ENCODE measurements around the gene CHST11.
A peak's percentile ranks its signal among the peaks of the same experiment; 100 is the strongest.

Gene CHST11

GRCh38 chr12:104438134-104438533 lies 18.6 kb upstream of the CHST11 start:
- no peak overlapping the region for H2AFZ ChIP-seq (ENCODE audit: low read depth, low read length)
- no peak for TF ChIP-seq EZH2 (IDR thresholded peaks at IDR 0.05; ENCODE audit: borderline replicate concordance, low read depth, low read length, severe bottlenecking)
- no peak for TF ChIP-seq CTCF (IDR thresholded peaks at IDR 0.05; ENCODE audit: borderline replicate concordance, extremely low read depth, low read length, poor library complexity, severe bottlenecking)
- no peak overlapping the region for H3K27ac ChIP-seq (ENCODE audit: low read length)
- no peak for DNase-seq
- ATAC-seq (ENCODE audit: insufficient read depth, low read depth) = no peak
- H4K20me1 ChIP-seq (ENCODE audit: insufficient read depth, low read length) = no peaks in the 10 kb centered on the region
- H3K79me2 ChIP-seq (ENCODE audit: insufficient read depth, low read length) = no peaks in the 10 kb centered on the region
- no peak overlapping the region for H3K4me2 ChIP-seq (ENCODE audit: insufficient read depth, low read length)
- no peaks in the 10 kb centered on the region for H3K4me1 ChIP-seq (ENCODE audit: insufficient read depth, low read length)
- no peaks in the 10 kb centered on the region for H3K9me3 ChIP-seq (ENCODE audit: insufficient read depth, low read length, severe bottlenecking)
- no peaks in the 10 kb centered on the region for H3K36me3 ChIP-seq (ENCODE audit: insufficient read depth, low read length)
- H3K9ac ChIP-seq (ENCODE audit: low read depth, low read length) = no peak overlapping the region
- H3K27me3 ChIP-seq (ENCODE audit: insufficient read depth, low read length, poor library complexity) = no peaks in the 10 kb centered on the region
- no peak overlapping the region for H3K4me3 ChIP-seq (ENCODE audit: low read depth in 1 of 2, low read length in 2 of 2)

- Histone ChIP-seq H3K27me3 (ENCODE audit: insufficient read depth, low read length, poor library complexity) (no peaks in the 10 kb centered on the region), H4K20me1 (ENCODE audit: insufficient read depth, low read length) (no peaks in the 10 kb centered on the region), H3K9ac (ENCODE audit: low read depth, low read length) (no peak overlapping the region), H3K36me3 (ENCODE audit: insufficient read depth, low read length) (no peaks in the 10 kb centered on the region), H3K79me2 (ENCODE audit: insufficient read depth, low read length) (no peaks in the 10 kb centered on the region), H3K4me1 (ENCODE audit: insufficient read depth, low read length) (no peaks in the 10 kb centered on the region), H2AFZ (ENCODE audit: low read depth, low read length) (no peak overlapping the region), H3K27ac (ENCODE audit: low read length) (no peak overlapping the region), H3K9me3 (ENCODE audit: insufficient read depth, low read length, severe bottlenecking) (no peaks in the 10 kb centered on the region), H3K4me2 (ENCODE audit: insufficient read depth, low read length) (no peak overlapping the region), H3K4me3 (ENCODE audit: low read depth in 1 of 2, low read length in 2 of 2) (no peak overlapping the region)
- TF ChIP-seq EZH2 (IDR thresholded peaks at IDR 0.05; ENCODE audit: borderline replicate concordance, low read depth, low read length, severe bottlenecking) (no peak), CTCF (IDR thresholded peaks at IDR 0.05; ENCODE audit: borderline replicate concordance, extremely low read depth, low read length, poor library complexity, severe bottlenecking) (no peak)
- DNase-seq (no peak), ATAC-seq (ENCODE audit: insufficient read depth, low read depth) (no peak)
Observed at GRCh38 chr12:104439137-104439536, 17.6 kb upstream of the CHST11 start.

DNA sequence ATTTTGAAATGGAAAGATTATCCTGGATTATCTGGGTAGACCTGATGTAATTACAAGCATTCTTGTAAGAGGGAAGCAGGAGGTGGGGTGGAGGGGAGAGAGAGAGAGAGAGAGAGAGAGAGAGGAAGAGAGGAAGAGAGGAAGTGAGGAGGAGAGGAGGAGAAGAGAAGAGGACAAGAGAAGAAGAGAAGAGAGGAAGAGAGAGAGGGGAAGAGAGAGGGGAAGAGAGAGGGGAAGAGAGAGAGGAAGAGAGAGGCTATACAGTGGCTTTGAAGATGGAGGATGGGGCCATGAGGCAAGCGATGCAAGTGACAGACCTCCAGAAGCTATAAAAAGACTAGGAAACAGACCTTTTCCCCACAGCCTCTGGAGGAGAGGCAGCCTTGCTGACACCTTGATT lies 13.7 kb upstream of the CHST11 start:
- Histone ChIP-seq H3K4me3 (ENCODE audit: low read depth in 1 of 2, low read length in 2 of 2) (no peak overlapping the region), H3K36me3 (ENCODE audit: insufficient read depth, low read length) (no peaks in the 10 kb centered on the region), H3K27me3 (ENCODE audit: insufficient read depth, low read length, poor library complexity) (no peaks in the 10 kb centered on the region), H3K4me1 (ENCODE audit: insufficient read depth, low read length) (no peaks in the 10 kb centered on the region), H3K4me2 (ENCODE audit: insufficient read depth, low read length) (no peak overlapping the region), H3K27ac (ENCODE audit: low read length) (no peak overlapping the region), H2AFZ (ENCODE audit: low read depth, low read length) (no peak overlapping the region), H4K20me1 (ENCODE audit: insufficient read depth, low read length) (no peaks in the 10 kb centered on the region), H3K9ac (ENCODE audit: low read depth, low read length) (no peak overlapping the region), H3K79me2 (ENCODE audit: insufficient read depth, low read length) (no peaks in the 10 kb centered on the region), H3K9me3 (ENCODE audit: insufficient read depth, low read length, severe bottlenecking) (no peaks in the 10 kb centered on the region)
- TF ChIP-seq CTCF (IDR thresholded peaks at IDR 0.05; ENCODE audit: borderline replicate concordance, extremely low read depth, low read length, poor library complexity, severe bottlenecking) (no peak), EZH2 (IDR thresholded peaks at IDR 0.05; ENCODE audit: borderline replicate concordance, low read depth, low read length, severe bottlenecking) (no peak)
- peak; percentile 58; the same call in 2 of the 3 replicates for ATAC-seq (ENCODE audit: insufficient read depth, low read depth)
- DNase-seq = no peak

All from DND-41 (cell line).